ENCODE results near the gene UBXN10.

UBXN10 gene

GRCh38 chr1:20209471-20209870 lies 23.6 kb downstream of the UBXN10 start:
- no peaks in the 10 kb centered on the region for H3K9me2 ChIP-seq (replicated peaks; ENCODE audit: low read depth, low read length)
- peaks cover 4% of the 10 kb centered on the region for H3K4me1 ChIP-seq (ENCODE audit: insufficient read depth, low read length, poor library complexity, severe bottlenecking)
- no peak overlapping the region for H3K4me2 ChIP-seq (ENCODE audit: low read depth, low read length, poor library complexity, severe bottlenecking)
- H3F3A ChIP-seq (ENCODE audit: low read depth) = no peaks in the 10 kb centered on the region
- no peaks in the 10 kb centered on the region for H3K36me3 ChIP-seq (ENCODE audit: insufficient read depth, low read length)
- H3K4me3 ChIP-seq (ENCODE audit: low read length, poor library complexity, severe bottlenecking) = no peak overlapping the region
- no peaks in the 10 kb centered on the region for H3K9me3 ChIP-seq (ENCODE audit: insufficient read depth, low read depth, low read length)
- no peaks in the 10 kb centered on the region for H4K20me1 ChIP-seq (ENCODE audit: insufficient read depth, low read length, poor library complexity, severe bottlenecking)
- no peak overlapping the region for H2AFZ ChIP-seq (ENCODE audit: low read length)
- no peak overlapping the region for H3K9ac ChIP-seq (ENCODE audit: low read depth, low read length, poor library complexity, severe bottlenecking)
- H3K27me3 ChIP-seq (ENCODE audit: insufficient read depth, low read length, poor library complexity, severe bottlenecking) = no peaks in the 10 kb centered on the region
- TF ChIP-seq CTCF (conservative IDR thresholded peaks at IDR 0.05; ENCODE audit: low read length) (no peak), EZH2phosphoT487 (IDR thresholded peaks at IDR 0.05; ENCODE audit: borderline replicate concordance) (no peak)
- no peaks in the 10 kb centered on the region for H3K79me2 ChIP-seq (ENCODE audit: insufficient read depth, low read length)

GRCh38 chr1:20210736-20211460 lies 25.0 kb downstream of the UBXN10 start:
- Histone ChIP-seq H3K27me3 (ENCODE audit: insufficient read depth, low read length, poor library complexity, severe bottlenecking) (no peaks in the 10 kb centered on the region), H3K36me3 (ENCODE audit: insufficient read depth, low read length) (no peaks in the 10 kb centered on the region), H3K9me3 (ENCODE audit: insufficient read depth, low read depth, low read length) (no peaks in the 10 kb centered on the region), H3K9ac (ENCODE audit: low read depth, low read length, poor library complexity, severe bottlenecking) (no peak overlapping the region), H3K4me1 (ENCODE audit: insufficient read depth, low read length, poor library complexity, severe bottlenecking) (peaks cover 4% of the 10 kb centered on the region), H3K9me2 (replicated peaks; ENCODE audit: low read depth, low read length) (no peaks in the 10 kb centered on the region), H3K4me2 (ENCODE audit: low read depth, low read length, poor library complexity, severe bottlenecking) (no peak overlapping the region), H2AFZ (ENCODE audit: low read length) (no peak overlapping the region), H3F3A (ENCODE audit: low read depth) (no peaks in the 10 kb centered on the region), H3K4me3 (ENCODE audit: low read length, poor library complexity, severe bottlenecking) (no peak overlapping the region), H3K79me2 (ENCODE audit: insufficient read depth, low read length) (no peaks in the 10 kb centered on the region), H4K20me1 (ENCODE audit: insufficient read depth, low read length, poor library complexity, severe bottlenecking) (no peaks in the 10 kb centered on the region)
- TF ChIP-seq EZH2phosphoT487 (IDR thresholded peaks at IDR 0.05; ENCODE audit: borderline replicate concordance) (no peak), CTCF (conservative IDR thresholded peaks at IDR 0.05; ENCODE audit: low read length) (no peak)

DNA sequence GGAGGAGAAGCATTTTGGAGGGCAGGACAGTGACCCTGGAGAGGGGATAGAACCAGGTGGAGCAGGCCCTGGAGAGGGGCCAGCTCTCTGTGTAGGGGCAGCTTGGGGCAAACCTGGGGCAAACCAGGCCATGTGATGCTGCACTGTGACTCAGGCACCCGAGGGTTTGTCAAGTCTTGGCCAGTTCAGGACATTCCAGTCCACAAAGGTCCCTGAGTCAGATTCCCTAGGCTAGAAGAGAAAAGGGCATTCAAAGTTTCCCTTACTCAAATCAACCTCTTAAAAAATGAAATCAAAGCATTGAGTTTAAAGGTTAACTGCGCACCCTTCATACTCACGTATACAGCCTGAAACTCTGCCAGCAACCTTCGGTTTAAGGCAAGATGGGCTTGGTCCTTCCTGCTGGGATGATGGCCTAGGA lies 25.6 kb downstream of the UBXN10 start:
- H3K9me3 ChIP-seq (ENCODE audit: insufficient read depth, low read depth, low read length) = no peaks in the 10 kb centered on the region
- no peaks in the 10 kb centered on the region for H3K79me2 ChIP-seq (ENCODE audit: insufficient read depth, low read length)
- peaks cover 4% of the 10 kb centered on the region for H3K4me1 ChIP-seq (ENCODE audit: insufficient read depth, low read length, poor library complexity, severe bottlenecking)
- H3K36me3 ChIP-seq (ENCODE audit: insufficient read depth, low read length) = no peaks in the 10 kb centered on the region
- H3K9ac ChIP-seq (ENCODE audit: low read depth, low read length, poor library complexity, severe bottlenecking) = no peak overlapping the region
- no peak for TF ChIP-seq CTCF (conservative IDR thresholded peaks at IDR 0.05; ENCODE audit: low read length)
- no peak for TF ChIP-seq EZH2phosphoT487 (IDR thresholded peaks at IDR 0.05; ENCODE audit: borderline replicate concordance)
- H4K20me1 ChIP-seq (ENCODE audit: insufficient read depth, low read length, poor library complexity, severe bottlenecking) = no peaks in the 10 kb centered on the region
- H2AFZ ChIP-seq (ENCODE audit: low read length) = no peak overlapping the region
- H3K27me3 ChIP-seq (ENCODE audit: insufficient read depth, low read length, poor library complexity, severe bottlenecking) = no peaks in the 10 kb centered on the region
- no peak overlapping the region for H3K4me3 ChIP-seq (ENCODE audit: low read length, poor library complexity, severe bottlenecking)
- no peaks in the 10 kb centered on the region for H3K9me2 ChIP-seq (replicated peaks; ENCODE audit: low read depth, low read length)
- H3K4me2 ChIP-seq (ENCODE audit: low read depth, low read length, poor library complexity, severe bottlenecking) = no peak overlapping the region
- no peaks in the 10 kb centered on the region for H3F3A ChIP-seq (ENCODE audit: low read depth)
